IMR-90 (cell line): ENCODE measurements around the gene FKTN.

ENCODE experiments used
- CEBPB ChIP-seq: IDR thresholded peaks from 2 replicates; pipeline ENCODE4 v1.6.1; 2012; ENCODE audit warnings: low read depth, low read length, improper control_type of control experiment
- POLR2A ChIP-seq: IDR thresholded peaks from 2 replicates; pipeline ENCODE4 v1.6.1; 2012; ENCODE audit warnings: mild to moderate bottlenecking, low read depth, low read length
- RAD21 ChIP-seq: IDR thresholded peaks from 2 replicates; pipeline ENCODE4 v1.6.1; 2012; ENCODE audit warnings: low read length, improper control_type of control experiment
- RFX5 ChIP-seq: IDR thresholded peaks from 2 replicates; pipeline ENCODE4 v1.8.0; 2012; ENCODE audit warnings: low read depth, mild to moderate bottlenecking, low read length, moderate library complexity
- SMC3 ChIP-seq: fragments of 150-350 bp; IDR thresholded peaks from 2 replicates; pipeline ENCODE4 v1.6.1; 2016; ENCODE audit warnings: low read depth, mild to moderate bottlenecking, antibody characterized with exemption, low read length, moderate library complexity
- TF ChIP-seq, protein P1 (sequence below): fragments of 150-350 bp; IDR thresholded peaks from 2 replicates; pipeline ENCODE4 v1.6.1; 2017; ENCODE audit warnings: mild to moderate bottlenecking, antibody characterized with exemption, low read length, low read depth
- TF ChIP-seq, protein P2 (sequence below): conservative IDR thresholded peaks from 2 replicates; pipeline ENCODE4 v1.5.1; 2012; ENCODE audit warnings: mild to moderate bottlenecking, low read depth, low read length, improper control_type of control experiment

- TF ChIP-seq SMC3 (no peak), POLR2A (no peak), CEBPB (no peak), RFX5 (no peak), RAD21 (no peak)
- TF ChIP-seq, protein P1, sequence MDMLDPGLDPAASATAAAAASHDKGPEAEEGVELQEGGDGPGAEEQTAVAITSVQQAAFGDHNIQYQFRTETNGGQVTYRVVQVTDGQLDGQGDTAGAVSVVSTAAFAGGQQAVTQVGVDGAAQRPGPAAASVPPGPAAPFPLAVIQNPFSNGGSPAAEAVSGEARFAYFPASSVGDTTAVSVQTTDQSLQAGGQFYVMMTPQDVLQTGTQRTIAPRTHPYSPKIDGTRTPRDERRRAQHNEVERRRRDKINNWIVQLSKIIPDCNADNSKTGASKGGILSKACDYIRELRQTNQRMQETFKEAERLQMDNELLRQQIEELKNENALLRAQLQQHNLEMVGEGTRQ: no peak
- TF ChIP-seq, protein P2, sequence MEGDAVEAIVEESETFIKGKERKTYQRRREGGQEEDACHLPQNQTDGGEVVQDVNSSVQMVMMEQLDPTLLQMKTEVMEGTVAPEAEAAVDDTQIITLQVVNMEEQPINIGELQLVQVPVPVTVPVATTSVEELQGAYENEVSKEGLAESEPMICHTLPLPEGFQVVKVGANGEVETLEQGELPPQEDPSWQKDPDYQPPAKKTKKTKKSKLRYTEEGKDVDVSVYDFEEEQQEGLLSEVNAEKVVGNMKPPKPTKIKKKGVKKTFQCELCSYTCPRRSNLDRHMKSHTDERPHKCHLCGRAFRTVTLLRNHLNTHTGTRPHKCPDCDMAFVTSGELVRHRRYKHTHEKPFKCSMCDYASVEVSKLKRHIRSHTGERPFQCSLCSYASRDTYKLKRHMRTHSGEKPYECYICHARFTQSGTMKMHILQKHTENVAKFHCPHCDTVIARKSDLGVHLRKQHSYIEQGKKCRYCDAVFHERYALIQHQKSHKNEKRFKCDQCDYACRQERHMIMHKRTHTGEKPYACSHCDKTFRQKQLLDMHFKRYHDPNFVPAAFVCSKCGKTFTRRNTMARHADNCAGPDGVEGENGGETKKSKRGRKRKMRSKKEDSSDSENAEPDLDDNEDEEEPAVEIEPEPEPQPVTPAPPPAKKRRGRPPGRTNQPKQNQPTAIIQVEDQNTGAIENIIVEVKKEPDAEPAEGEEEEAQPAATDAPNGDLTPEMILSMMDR: no peak
These were observed 21.8 kb upstream of the FKTN start for GRCh38 chr9:105535920-105536668.
